Immature natural killer cell (primary cell): ENCODE measurements around the gene SH2D3C. TPM values are rescaled to one million over a fixed set of nuclear protein-coding genes. Genes with fewer than 3 reads are reported as not detected.
A peak's percentile ranks its signal among the peaks of the same experiment; 100 is the strongest.
"Not testable (repeated sequence)": the region's sequence is repeated elsewhere in the genome, so short reads cannot be mapped to it uniquely, and the experiment has no call there.

Experiments used
- DNase-seq, 3 donors: peaks; one replicate each; pipeline ENCODE4 v3.0.0; 2022; ENCODE audit warnings: mixed read lengths in 1 of 3
- H3K27ac Mint-ChIP-seq, 6 donors: one replicate each; pipeline ENCODE4 v1.8.0; 2020; ENCODE audit warnings: mixed read lengths in 6 of 6, mild to moderate bottlenecking in 5 of 6, inconsistent platforms in 4 of 6, moderate library complexity in 3 of 6
- H3K27me3 Mint-ChIP-seq, 3 donors: one replicate each; pipeline ENCODE4 v1.8.0; 2020 to 2021; ENCODE audit warnings: low read depth in 3 of 3, mild to moderate bottlenecking in 3 of 3, mixed read lengths in 3 of 3, moderate library complexity in 3 of 3, inconsistent platforms in 1 of 3
- H3K36me3 Mint-ChIP-seq, 3 donors: one replicate each; pipeline ENCODE4 v1.8.0; 2020; ENCODE audit warnings: mixed read lengths in 3 of 3, inconsistent platforms in 2 of 3, mild to moderate bottlenecking in 2 of 3
- H3K4me1 Mint-ChIP-seq, 2 donors: one replicate each; pipeline ENCODE4 v1.8.0; 2020; ENCODE audit warnings: inconsistent platforms in 2 of 2, mild to moderate bottlenecking in 2 of 2, mixed read lengths in 2 of 2, moderate library complexity in 1 of 2
- H3K4me3 Mint-ChIP-seq, 5 donors: one replicate each; pipeline ENCODE4 v1.8.0; 2020; ENCODE audit warnings: mild to moderate bottlenecking in 5 of 5, mixed read lengths in 5 of 5, inconsistent platforms in 3 of 5, moderate library complexity in 3 of 5
- H3K9me3 Mint-ChIP-seq, 6 donors: one replicate each; pipeline ENCODE4 v1.8.0; 2020; ENCODE audit warnings: mild to moderate bottlenecking in 6 of 6, mixed read lengths in 6 of 6, inconsistent platforms in 4 of 6, moderate library complexity in 3 of 6
- polyA plus RNA-seq, 3 donors: library from polyadenylated mRNA; unstranded; fragments of 300-500 nt; fragmentation: Illumina TruSeq; gene quantifications; one replicate each; pipeline ENCODE4 v1.2.3, GENCODE V29; 2021

SH2D3C gene
- polyA plus RNA-seq, 3 donors from 2014 or later, result 16.9 to 86.2 (median 18.7) TPM

GRCh38 chr9:127785933-127786772, 7.7 kb upstream of the SH2D3C start, which contains the start of gene CDK9:
Gene CDK9, plus strand, starts transcription at chr9:127786034. Its CDS starts 115 bp downstream, at chr9:127786149.
- Mint-ChIP-seq H3K9me3 (peaks cover 0 to 1% (median 0%) of the 10 kb centered on the region in 6 donors), H3K27ac (peak within 1 kb of the TSS; percentile 93 to 99 (median 98)), H3K4me3 (peak within 1 kb of the TSS; percentile 90 to 92 (median 91)), H3K4me1 (peaks cover 66 to 70% of the 10 kb centered on the region in 2 donors), H3K36me3 (peaks cover 6 to 27% (median 10%) of the 10 kb centered on the region in 3 donors), H3K27me3 (peaks cover 28 to 44% (median 30%) of the 10 kb centered on the region in 3 donors)
- DNase-seq, result peak; percentile 95 to 97 (median 97)

GRCh38 chr9:127785023-127785932, 6.8 kb upstream of the SH2D3C start:
- peaks cover 30 to 46% (median 30%) of the 10 kb centered on the region in 3 donors for H3K27me3 Mint-ChIP-seq
- peaks cover 6 to 24% (median 8%) of the 10 kb centered on the region in 3 donors for H3K36me3 Mint-ChIP-seq
- peak overlapping the region; percentile 84 to 92 (median 90) for H3K4me3 Mint-ChIP-seq
- DNase-seq, result peak; percentile 91 to 94 (median 94)
- H3K27ac Mint-ChIP-seq, result peak overlapping the region; percentile 93 to 99 (median 98)
- H3K9me3 Mint-ChIP-seq, result peaks cover 0 to 1% (median 0%) of the 10 kb centered on the region in 6 donors
- peaks cover 72 to 76% of the 10 kb centered on the region in 2 donors for H3K4me1 Mint-ChIP-seq

GRCh38 chr9:127783111-127784008, 4.9 kb upstream of the SH2D3C start:
- Mint-ChIP-seq H3K27me3 (peaks cover 26 to 42% (median 30%) of the 10 kb centered on the region in 3 donors), H3K27ac (peak overlapping the region; percentile 93 to 99 (median 98)), H3K9me3 (peaks cover 0 to 1% (median 0%) of the 10 kb centered on the region in 6 donors), H3K4me3 (peak overlapping the region; percentile 84 to 89 (median 85)), H3K36me3 (peaks cover 0 to 12% (median 0%) of the 10 kb centered on the region in 3 donors), H3K4me1 (peaks cover 78 to 80% of the 10 kb centered on the region in 2 donors)
- peak; percentile 94 for DNase-seq

- Mint-ChIP-seq H3K9me3 (peaks cover 0 to 1% (median 0%) of the 10 kb centered on the region in 6 donors), H3K27ac (peak overlapping the region; percentile 93 to 99 (median 98)), H3K27me3 (peaks cover 28 to 37% (median 34%) of the 10 kb centered on the region in 3 donors), H3K4me3 (peak overlapping the region; percentile 42 to 100 (median 62)), H3K36me3 (peaks cover 4 to 7% (median 5%) of the 10 kb centered on the region in 3 donors), H3K4me1 (peaks cover 76 to 79% of the 10 kb centered on the region in 2 donors)
- DNase-seq, result no peak
Observed at GRCh38 chr9:127781806-127782205, 3.3 kb upstream of the SH2D3C start.

GRCh38 chr9:127780909-127781308, 2.4 kb upstream of the SH2D3C start:
- Mint-ChIP-seq H3K4me3 (peak overlapping the region; percentile 64 to 100 (median 100)), H3K4me1 (peaks cover 80 to 81% of the 10 kb centered on the region in 2 donors), H3K27me3 (peaks cover 21 to 28% (median 27%) of the 10 kb centered on the region in 3 donors), H3K27ac (peak overlapping the region; percentile 93 to 99 (median 98))
- DNase-seq, result peak; percentile 46 to 64 (median 59)
- not testable (repeated sequence) for H3K9me3 Mint-ChIP-seq, H3K36me3 Mint-ChIP-seq

GRCh38 chr9:127780126-127780885, 1.8 kb upstream of the SH2D3C start:
- peaks cover 81 to 82% of the 10 kb centered on the region in 2 donors for H3K4me1 Mint-ChIP-seq
- peak overlapping the region; percentile 99 to 100 (median 100) for H3K4me3 Mint-ChIP-seq
- peaks cover 21 to 28% (median 25%) of the 10 kb centered on the region in 3 donors for H3K27me3 Mint-ChIP-seq
- DNase-seq, result peak; percentile 43 to 50 (median 43)
- H3K36me3 Mint-ChIP-seq, result peaks cover 4 to 5% (median 4%) of the 10 kb centered on the region in 3 donors
- H3K9me3 Mint-ChIP-seq, result peaks cover 0 to 1% (median 0%) of the 10 kb centered on the region in 6 donors
- peak overlapping the region; percentile 93 to 99 (median 98) for H3K27ac Mint-ChIP-seq

DNA sequence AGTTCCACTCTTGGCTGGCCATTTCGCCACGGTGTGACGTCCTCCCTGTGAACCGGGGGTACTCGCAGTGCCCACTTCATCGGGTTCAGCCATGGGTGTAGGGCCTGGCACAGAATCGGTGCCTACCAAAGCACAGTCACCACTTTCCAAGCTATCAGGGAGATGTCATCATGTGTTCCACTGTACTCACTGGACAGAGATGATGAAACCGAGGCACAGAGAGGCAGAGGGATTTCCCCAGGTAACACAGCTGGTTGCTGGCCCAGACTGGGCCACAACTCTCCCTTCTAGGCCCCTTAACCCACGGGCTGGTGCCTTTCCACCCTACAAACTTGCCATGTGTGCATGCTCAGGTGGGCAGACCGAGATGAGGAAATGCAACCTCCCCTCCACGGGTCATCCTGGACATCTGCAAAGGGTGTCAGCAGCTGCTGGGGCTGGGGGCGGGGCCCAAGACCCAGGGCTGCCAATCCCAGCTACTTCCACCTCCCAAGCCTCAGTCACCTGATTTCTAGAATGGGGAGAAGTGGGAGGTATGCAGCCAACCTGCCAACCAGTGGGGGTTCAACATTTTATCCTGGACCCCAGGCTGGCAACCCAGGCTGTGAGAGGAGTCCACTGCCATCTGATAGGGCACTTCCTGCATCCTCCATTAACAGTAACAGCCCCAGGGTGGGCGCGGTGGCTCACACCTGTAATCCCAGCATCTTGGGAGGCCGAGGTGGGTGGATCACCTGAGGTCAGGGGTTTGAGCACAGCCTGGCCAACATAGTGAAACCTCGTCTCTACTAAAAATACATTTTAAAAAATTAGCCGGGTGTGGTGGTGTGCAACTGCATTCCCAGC, 893 bp upstream of the SH2D3C start:
- H3K9me3 Mint-ChIP-seq, result peaks cover 0 to 1% (median 0%) of the 10 kb centered on the region in 6 donors
- DNase-seq, result peak; percentile 49 to 55 (median 50)
- peaks cover 77 to 84% of the 10 kb centered on the region in 2 donors for H3K4me1 Mint-ChIP-seq
- peaks cover 16 to 23% (median 16%) of the 10 kb centered on the region in 3 donors for H3K27me3 Mint-ChIP-seq
- peak overlapping the region; percentile 93 to 99 (median 98) for H3K27ac Mint-ChIP-seq
- peaks cover 4 to 5% (median 5%) of the 10 kb centered on the region in 3 donors for H3K36me3 Mint-ChIP-seq
- peak overlapping the region; percentile 99 to 100 (median 100) for H3K4me3 Mint-ChIP-seq

GRCh38 chr9:127777368-127777980, 992 bp downstream of the SH2D3C start:
- H3K36me3 Mint-ChIP-seq, result peaks cover 5 to 13% (median 12%) of the 10 kb centered on the region in 3 donors
- peak overlapping the region; percentile 93 to 100 (median 99) for H3K27ac Mint-ChIP-seq
- no peaks in the 10 kb centered on the region for H3K9me3 Mint-ChIP-seq
- H3K4me1 Mint-ChIP-seq, result peaks cover 64 to 73% of the 10 kb centered on the region in 2 donors
- peak; percentile 39 to 46 (median 43) for DNase-seq
- peak overlapping the region; percentile 99 to 100 (median 100) for H3K4me3 Mint-ChIP-seq
- peaks cover 3 to 10% (median 5%) of the 10 kb centered on the region in 3 donors for H3K27me3 Mint-ChIP-seq

- peaks cover 3 to 10% (median 5%) of the 10 kb centered on the region in 3 donors for H3K27me3 Mint-ChIP-seq
- DNase-seq, result no peak
- H3K9me3 Mint-ChIP-seq, result no peaks in the 10 kb centered on the region
- H3K4me1 Mint-ChIP-seq, result peaks cover 60 to 70% of the 10 kb centered on the region in 2 donors
- peak overlapping the region; percentile 93 to 100 (median 99) for H3K27ac Mint-ChIP-seq
- peaks cover 5 to 13% (median 12%) of the 10 kb centered on the region in 3 donors for H3K36me3 Mint-ChIP-seq
- peak overlapping the region; percentile 99 to 100 (median 100) for H3K4me3 Mint-ChIP-seq
Observed at GRCh38 chr9:127776924-127777289, 1.6 kb downstream of the SH2D3C start.

GRCh38 chr9:127776195-127776923, 2.1 kb downstream of the SH2D3C start:
- peaks cover 3 to 10% (median 4%) of the 10 kb centered on the region in 3 donors for H3K27me3 Mint-ChIP-seq
- H3K4me1 Mint-ChIP-seq, result peaks cover 59 to 70% of the 10 kb centered on the region in 2 donors
- peak overlapping the region; percentile 93 to 100 (median 99) for H3K27ac Mint-ChIP-seq
- peaks cover 5 to 13% (median 12%) of the 10 kb centered on the region in 3 donors for H3K36me3 Mint-ChIP-seq
- H3K4me3 Mint-ChIP-seq, result peak overlapping the region; percentile 99 to 100 (median 100)
- no peaks in the 10 kb centered on the region for H3K9me3 Mint-ChIP-seq
- peak; percentile 74 to 77 (median 76) for DNase-seq
